G401.6 (cell line): ENCODE results near the gene EVI5.
"Not testable (repeated sequence)": the region's sequence is repeated elsewhere in the genome, so short reads cannot be mapped to it uniquely, and the experiment has no call there.

ENCODE experiments used
- FAIRE-seq: peaks from 2 replicates; lab custom pipeline; 2012; peaks lifted over from hg19 to GRCh38; lab: Jason Lieb, UNC

EVI5 gene

DNA sequence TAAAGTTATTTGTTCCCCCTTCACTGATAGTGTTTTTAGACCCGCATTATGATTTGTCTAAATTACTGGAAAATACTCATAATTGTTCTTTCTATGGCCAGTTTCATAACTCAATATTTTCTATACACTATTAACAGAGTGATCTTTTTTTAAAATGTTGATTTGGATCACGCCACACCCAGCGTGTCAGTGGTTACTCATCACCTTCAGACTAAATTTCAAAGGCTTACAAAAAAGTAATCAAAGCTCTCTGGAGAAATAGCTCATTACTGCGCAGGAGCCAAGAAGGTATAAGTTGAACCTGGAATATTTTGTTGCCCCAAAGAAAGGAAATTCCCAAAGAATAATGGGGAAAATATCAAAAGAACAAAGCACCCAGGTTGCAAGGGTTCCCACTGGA, 104.9 kb downstream of the EVI5 start:
- no peak for FAIRE-seq

DNA sequence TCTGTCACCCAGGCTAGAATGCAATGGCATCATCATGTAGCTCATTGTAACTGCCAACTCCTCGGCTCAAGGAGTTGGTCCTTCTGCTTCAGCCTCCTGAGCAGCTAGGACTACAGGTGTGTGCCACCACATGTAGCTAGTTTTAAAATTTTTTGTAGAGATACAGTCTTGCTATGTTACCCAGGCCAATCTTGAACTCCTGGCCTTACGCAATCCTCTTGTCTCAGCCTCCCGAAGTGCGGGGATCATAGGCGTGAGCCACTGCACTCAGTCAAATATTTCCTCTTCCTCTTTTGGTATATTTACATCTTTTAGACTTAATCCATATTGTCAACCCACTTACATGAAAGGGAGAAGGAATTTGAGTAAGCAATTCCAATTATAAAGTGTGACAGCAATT, 121.1 kb downstream of the EVI5 start:
- no peak for FAIRE-seq

DNA sequence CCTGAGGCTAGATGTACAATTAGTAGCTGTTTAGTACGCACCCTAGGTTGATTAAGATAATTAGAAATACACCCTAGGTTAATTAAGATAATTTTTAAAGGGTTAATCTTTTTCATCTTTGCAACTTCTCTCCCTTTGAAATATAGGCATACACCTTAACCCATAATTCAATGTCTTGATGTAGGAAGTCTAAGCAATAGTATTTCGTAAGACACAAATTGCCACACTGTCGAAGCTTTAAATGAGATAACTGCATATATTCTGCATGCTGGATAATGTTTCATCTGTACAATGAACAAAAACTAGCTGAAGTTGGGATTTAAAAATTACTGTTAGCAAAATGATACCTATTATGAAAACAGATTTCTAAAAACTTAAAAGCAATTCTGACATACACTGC, 122.9 kb downstream of the EVI5 start:
- FAIRE-seq: no peak

DNA sequence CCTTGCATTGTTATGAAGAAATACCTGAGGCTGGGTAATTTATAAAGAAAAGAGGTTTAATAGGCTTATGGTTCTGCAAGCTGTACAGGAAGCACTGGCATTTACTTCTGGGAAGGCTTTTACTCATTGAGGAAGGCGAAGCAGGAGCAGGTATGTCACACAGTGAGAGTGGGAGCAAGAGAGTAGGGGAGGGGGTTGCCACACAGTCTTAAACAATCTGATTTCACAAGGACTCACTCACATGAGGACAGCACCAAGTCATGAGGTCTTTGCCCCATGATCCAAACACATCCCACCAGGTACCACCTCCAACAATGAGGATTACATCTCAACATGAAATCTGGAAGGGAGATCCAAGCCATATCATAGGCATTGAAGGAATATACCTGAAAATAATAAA, 127.2 kb downstream of the EVI5 start:
- no peak for FAIRE-seq

DNA sequence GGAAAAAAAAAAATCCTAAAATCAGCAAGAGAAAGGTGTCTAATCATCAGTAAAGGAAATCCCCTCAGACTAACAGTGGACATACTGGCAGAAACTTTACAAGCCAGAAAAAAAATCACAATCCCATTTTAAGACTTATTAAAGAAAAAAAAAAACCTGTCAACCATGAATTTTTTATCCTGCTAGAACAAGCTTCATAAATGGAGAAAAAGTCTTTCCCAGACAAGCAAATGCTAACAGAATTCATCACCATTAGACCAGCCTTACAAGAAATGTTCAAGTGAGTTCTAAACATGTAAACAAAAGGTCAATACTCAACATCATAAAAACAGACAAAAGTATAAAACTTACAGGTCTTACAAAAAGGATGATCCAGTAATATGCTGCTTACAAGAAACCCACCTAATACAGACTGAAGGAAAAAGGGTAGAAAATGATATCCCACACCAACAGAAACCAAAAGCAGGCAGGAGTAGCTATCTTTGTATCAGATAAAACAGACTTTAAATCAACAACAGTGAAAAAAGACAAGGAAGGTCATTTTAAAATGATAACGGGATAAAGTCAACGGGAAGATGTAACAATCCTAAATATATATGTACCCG, 129.6 kb downstream of the EVI5 start:
- no peak for FAIRE-seq

DNA sequence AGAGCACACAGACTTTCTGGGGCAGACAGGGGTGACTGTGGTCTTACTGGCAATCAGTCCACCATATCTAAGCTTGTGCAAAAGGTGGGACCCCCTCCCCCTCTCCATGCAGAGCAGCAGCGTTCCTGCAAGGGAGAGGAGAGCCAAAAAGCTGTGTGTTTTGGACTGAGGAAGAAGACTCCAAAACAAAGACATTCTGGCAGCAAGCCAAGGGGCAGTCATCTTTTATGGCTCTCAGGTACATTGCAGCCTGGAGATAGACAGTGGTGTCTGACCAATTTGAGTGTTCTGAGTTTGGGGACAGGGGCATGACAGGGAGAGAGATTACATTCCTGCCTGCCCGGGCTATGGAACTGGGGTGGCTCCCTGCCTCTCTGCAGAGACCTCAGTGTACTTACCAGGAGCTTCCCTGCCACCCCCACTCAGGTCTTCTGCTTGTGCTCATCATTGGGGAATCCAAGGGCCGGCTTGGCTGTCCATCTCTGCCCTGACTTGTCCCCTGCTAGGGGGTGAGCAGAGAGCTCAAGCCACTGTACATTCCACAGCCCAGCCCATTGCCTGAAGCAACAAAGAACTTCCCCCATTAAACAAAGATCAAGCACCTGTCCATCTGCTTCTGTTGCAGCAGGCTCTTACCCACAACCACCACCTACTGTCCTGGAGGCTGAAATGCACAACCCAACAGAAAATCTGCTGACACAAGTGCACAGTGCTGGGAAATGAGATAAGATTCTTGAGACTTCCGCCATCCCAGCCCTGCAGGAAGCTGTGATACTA, 131.1 kb downstream of the EVI5 start:
- no peak for FAIRE-seq

DNA sequence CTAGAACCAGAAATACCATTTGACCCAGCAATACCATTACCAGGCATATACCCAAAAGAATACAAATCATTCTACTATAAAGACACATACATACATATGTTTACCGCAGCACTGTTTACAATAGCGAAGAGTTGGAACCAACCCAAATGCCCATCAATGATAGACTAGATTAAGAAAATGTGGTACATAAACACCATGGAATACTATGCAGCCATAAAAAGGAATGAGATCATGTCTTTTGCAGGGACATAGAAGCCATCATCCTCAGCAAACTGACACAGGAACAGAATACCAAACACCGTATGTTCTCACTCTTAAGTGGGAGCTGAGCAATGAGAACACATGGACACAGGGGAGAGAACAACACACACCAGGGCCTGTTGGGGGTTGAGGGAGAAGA, 144.2 kb downstream of the EVI5 start:
- FAIRE-seq: not testable (repeated sequence)

DNA sequence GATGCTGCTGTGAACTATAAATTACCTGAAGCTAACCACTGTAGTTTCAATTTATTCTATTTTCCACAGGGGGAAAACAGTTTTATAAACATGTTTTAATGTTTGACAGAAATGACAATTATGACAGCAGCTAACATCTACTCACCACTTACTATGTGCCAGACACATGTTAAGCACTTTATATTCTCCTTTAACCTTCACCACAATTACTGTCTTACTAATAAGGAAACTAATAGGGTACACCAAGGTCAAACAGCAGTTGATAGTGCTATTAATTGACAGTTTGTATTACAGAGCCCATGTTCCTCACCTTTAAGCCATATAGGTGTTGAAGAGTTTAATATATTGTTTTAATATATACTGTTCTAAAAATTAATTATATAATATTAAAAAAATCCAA, 146.4 kb downstream of the EVI5 start:
- no peak for FAIRE-seq

DNA sequence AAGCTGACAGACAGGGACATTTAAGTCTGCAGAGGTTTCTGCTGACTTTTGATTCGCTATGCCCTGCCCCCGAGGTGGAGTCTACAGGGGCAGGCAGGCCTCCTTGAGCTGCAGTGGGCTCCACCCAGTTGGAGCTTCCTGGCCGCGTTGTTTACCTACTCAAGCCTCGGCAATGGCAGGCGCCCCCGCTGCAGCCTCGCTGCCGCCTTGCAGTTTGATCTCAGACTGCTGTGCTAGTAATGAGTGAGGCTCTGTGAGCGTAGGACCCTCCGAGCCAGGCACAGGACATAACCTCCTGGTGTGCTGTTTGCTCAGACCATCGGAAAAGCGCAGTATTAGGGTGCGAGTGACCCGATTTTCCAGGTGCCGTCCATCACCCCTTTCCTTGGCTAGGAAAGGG, 149.7 kb downstream of the EVI5 start:
- not testable (repeated sequence) for FAIRE-seq

DNA sequence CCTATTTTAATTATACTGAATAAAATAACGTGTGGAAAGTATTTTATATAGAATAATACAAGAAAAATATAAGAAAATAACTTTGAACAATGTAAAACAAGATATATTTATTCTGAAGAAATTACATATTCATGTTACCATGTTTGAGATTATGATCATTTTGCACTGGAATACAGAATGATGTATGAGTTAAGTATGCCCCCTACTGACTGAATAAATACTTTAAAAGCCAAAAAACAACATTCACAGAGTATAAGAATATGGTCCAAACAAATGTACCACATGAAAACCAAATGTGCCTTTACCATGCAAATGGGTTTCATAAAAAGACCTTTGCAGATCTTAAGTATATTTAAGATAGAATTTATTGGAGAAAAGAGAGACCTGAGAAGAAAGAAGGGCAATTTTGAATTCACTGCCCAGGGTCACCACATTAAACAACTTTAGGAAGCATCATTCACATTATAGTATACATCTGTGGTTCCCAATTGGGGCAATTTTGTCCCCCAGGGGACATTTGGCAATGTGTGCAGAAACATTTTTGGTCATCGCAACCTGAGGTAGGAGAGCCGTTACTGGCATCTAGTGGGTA, 161.6 kb downstream of the EVI5 start:
- peak; percentile 93 for FAIRE-seq

DNA sequence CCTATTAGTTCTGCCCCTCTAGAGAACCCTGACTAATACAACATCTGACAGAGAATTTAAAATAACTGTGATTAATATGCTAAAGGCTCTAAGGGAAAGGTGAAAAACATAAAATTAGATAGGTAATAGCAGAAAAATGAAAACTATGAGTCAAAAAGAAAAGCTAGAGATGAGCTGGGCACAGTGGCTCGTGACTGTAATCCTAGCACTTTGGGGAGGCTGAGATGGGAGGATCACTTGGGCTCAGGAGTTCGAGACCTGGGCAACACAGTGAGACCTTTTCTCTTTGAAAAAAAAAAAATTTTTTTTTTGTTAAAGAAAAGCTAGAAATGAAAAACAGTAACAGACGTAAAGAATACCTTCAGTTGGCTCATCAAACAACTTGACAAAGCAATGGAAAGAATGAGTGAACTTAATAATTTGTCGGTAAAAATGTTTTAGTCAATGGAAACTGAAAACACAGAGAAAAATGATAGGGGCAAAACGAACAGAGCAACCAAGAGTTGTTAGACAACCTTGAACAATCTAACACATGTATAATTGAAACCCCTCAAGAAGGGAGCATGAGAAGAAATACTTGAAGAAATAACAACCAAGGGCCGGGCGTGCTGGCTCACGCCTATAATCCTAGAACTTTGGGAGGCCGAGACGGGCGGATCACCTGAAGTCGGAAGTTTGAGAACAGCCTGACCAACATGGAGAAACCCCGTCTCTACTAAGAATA, 165.3 kb downstream of the EVI5 start:
- FAIRE-seq: no peak

DNA sequence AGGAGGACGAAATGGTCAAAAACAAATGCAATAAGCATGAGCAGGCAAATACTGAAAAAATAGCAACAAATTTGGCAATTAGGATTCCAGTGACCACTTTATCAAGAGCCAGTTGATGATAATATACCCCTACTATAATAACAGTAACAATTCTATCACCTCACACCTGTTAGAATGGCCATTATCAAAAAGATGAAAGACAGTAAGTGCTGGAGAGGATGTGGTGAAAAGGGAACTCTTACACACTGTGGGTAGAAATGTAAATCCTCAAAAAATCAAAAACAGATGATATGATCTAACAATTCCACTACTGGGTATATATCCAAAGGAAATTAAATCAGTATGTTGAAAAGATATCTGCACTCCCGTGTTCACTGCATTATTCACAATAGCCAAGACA, 183.9 kb downstream of the EVI5 start:
- FAIRE-seq: no peak

DNA sequence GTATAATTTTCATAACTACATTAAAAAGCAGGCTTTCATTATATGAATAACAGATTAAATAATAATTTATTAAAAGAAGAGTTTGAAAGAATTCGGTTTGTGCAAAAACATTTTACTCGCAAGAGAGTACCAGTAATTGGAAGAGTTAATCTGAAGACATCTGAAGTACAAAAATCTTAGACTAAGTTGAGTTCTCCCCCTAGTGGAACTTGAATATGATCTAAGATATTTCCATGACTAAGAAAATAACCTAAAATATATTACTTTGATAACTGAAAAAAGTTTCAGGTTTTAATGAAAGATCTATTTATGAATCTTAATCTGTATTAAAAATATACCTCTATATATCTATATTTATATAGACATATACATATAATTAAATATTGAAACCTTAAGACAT, 185.7 kb downstream of the EVI5 start:
- FAIRE-seq: peak; percentile 97

DNA sequence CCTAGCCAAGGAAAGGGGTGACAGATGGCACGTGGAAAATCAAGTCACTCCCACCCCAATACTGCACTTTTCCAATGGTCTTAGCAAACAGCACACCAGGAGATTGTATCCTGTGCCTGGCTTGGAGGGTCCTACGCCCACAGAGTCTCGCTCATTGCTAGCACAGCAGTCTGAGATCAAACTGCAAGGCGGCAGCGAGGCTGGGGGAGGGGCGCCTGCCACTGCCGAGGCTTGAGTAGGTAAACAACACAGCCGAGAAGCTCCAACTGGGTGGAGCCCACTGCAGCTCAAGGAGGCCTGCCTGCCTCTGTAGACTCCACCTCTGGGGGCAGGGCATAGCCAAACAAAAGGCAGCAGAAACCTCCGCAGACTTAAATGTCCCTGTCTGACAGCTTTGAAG, 195.5 kb downstream of the EVI5 start:
- not testable (repeated sequence) for FAIRE-seq

DNA sequence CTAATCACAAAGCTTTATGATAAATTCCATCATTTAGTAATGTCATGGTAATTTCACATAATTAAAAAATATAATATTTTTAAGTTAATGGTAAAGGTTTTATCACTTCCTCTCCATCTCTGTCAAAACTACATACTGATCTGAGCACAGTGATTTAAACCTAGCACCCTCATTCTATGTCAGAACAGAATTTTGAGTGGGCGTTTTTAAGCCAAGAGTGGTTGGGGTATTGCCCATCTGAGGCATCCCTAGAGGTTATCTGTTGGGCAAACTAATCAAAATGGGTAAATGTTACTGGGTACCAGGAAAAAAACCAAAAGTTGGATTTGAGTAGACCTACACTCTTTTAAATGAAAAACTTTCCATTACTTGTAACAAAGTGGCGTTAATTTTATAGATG, 197.5 kb downstream of the EVI5 start:
- no peak for FAIRE-seq

DNA sequence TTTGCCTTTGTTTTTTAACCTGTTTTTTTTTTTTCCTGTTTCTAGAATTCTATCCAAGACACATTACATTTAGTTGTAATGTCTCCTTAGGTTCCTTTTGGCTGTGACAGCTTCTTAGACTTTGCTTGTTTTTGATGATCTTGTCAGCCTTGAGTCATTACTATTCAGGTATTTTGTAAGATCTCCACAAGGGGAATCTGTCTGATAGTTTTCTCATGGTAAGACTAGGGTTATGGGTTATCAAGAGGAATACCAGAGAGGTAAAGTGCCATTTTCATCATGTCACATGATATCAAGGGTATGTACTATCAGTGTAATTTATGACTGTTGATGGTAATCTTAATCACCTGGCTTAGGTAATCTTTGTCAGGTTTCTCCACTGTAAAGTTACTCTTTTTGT, 199.1 kb downstream of the EVI5 start:
- FAIRE-seq: no peak

DNA sequence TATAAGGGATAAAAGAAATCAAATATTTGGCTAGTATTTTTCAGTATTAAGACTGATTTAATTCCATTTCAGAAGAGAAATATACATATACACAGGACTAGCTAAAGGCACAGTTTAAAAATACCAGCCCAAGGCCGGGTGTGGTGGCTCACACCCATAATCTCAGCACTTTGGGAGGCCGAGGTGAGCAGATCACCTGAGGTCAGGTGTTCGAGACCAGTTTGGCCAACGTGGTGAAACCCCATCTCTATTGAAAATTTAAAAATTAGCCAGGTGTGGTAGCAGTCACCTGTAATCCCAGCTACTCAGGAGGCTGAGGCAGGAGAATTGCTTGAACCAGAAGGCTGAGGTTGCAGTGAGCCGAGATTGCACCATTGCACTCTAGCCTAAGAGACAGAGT, 200.1 kb downstream of the EVI5 start:
- not testable (repeated sequence) for FAIRE-seq

DNA sequence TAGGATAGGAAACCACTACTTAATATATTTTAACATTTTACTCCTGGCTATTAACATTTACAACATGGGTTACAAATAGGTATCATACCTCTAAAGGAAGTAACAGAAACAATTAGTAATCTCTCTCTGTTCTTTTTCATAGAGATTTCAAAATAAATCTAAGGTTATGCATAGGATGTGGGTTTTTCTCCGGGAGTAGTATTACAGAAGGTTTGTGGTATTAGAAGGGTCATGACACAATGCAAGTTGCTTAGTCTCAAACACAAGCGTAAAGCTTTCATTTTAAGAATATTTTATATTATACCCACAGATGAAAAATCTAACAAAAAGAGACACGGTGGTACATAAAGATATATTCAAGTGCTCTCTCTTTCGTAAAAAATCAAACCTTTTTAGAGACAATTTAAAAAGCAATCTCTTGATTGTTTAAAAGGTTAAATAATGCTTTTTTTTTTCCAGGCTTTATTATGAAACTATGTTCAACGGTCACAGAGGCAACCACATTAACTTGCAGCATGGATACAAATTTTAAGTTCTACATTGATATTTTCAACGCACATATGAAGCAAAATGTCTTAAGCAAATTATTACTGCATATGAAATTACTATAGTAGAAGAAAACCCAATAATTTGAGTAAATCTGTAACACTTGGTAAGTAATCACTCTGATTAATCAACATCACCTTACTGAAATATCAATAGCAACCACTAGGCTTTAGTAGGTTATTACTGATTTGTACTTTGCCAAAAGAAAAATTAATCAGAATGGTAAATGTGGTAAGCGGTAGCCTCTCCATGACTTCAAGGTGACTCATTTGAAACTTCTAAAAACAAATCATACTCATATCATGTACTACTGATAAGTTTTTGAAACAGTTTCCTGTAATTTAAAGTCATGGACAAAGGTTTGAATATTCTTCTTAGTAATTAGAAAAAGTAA, 200.8 kb downstream of the EVI5 start:
- no peak for FAIRE-seq

DNA sequence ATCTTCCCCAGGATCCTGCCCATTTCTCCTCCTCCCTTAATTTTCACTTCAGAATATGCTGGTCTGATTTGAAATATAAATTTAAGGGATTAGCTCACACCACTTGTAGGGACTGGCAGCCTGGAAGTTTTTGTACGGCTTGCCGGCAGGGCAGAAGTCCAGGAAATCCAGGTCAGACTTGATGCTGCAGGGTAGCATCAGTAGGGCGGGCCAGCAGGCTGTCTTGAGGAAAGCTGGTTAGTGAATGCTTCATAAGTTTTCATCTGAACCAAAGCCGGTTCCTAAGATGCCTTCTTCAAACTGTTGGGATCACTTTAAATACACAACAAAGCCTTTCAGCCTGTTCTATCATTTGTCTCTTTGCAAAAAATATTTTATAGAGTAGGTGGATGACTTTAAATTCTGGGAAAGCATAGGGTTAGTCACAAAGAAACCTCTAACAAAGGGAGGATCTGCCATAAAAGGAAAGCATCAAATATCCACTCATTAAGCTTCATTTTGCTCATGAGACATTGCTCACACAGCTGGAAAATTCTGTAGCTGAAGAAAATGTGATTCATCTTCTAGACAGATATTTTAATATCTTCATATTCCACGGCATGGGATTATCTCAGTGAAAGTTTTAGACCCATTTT, 207.5 kb downstream of the EVI5 start:
- no peak for FAIRE-seq

DNA sequence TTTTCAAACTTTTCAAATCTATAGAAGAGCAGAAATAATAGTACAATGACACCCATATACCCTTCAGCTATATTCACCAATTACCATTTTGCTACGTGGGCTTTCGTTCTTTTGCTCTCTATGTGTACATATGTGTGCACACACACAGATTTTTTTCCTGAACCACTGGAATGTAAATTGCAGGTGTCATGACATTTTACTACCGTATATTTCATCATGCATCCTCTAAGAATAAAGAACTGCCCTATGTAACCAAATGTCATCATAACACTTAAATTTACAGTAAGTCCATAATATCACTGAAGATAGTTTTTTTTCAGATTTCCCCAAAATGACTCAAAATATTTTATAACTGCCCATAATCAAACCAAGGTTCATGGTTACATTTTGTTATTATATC, 209.8 kb downstream of the EVI5 start:
- FAIRE-seq: no peak

DNA sequence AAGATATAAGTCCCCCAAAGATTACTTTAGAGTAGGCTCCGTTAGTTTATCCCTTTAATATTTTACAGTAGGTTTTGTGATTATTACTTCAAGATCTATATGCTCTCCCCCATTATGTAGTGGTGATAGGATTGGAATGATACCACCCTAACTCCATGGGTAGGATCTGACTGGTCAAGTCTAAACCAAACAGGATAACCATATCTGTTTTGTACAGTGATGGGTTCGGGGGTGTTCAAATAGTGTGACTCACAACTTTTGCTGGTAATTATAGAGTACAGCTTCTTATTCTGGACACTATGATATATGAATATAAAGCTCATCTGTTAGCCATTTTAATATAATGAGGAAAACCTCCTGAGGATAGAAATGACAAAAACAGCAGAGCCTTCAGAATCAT, 212.4 kb downstream of the EVI5 start:
- FAIRE-seq: no peak

DNA sequence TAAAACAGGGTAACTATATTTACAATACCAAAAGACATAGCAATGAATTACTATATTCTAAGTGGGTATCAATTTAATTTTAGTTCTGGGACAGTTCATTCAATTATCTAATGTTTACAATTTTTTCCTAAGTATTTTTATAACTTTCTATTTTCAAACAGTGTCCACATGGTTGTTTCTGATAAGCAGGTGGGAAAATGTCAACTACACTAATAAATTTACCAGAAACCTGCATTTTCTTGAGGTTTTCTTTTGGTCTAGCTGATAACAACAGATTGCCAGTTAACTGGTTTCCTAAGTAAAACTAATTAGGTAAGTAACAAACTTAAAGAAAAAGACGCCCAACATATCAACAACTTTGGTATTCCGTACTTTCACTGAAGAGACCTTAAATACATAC, 213.3 kb downstream of the EVI5 start:
- FAIRE-seq: peak; percentile 33
